Measurements from ENCODE around the gene SPRR5. TPM values are rescaled to one million over a fixed set of nuclear protein-coding genes. Genes with fewer than 3 reads are reported as not detected.

SPRR5 gene
- total RNA-seq, 1 donor from 2014 or later, result not detected

DNA sequence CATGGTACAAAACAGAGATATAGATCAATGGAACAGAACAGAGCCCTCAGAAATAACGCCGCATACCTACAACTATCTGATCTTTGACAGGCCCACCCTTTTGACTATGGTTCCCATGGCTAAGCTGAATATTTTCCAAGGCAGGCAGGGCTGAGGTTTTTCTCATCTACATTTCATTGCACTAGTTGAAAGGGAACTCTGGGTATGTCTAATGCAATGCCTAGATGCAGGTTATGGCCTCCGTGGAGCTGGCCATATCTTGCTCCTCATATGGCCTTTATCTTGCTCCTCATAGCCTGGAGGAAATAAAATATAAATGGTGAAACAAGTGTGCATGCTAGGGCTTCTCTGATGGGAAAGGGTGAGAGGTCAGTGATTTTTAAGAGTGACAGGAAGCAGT is 10.6 kb downstream of the SPRR5 start:
- Mint-ChIP-seq H3K4me3 (ENCODE audit: unreplicated experiment) (no peak overlapping the region), H3K27ac (ENCODE audit: unreplicated experiment) (no peak overlapping the region), H3K9me3 (ENCODE audit: low read depth) (no peaks in the 10 kb centered on the region), H3K4me1 (ENCODE audit: low read depth) (no peaks in the 10 kb centered on the region), H3K36me3 (ENCODE audit: low read depth) (no peaks in the 10 kb centered on the region), H3K27me3 (ENCODE audit: low read depth) (no peaks in the 10 kb centered on the region)
- no peak for DNase-seq (ENCODE audit: low spot score)
- TF ChIP-seq, protein P1, sequence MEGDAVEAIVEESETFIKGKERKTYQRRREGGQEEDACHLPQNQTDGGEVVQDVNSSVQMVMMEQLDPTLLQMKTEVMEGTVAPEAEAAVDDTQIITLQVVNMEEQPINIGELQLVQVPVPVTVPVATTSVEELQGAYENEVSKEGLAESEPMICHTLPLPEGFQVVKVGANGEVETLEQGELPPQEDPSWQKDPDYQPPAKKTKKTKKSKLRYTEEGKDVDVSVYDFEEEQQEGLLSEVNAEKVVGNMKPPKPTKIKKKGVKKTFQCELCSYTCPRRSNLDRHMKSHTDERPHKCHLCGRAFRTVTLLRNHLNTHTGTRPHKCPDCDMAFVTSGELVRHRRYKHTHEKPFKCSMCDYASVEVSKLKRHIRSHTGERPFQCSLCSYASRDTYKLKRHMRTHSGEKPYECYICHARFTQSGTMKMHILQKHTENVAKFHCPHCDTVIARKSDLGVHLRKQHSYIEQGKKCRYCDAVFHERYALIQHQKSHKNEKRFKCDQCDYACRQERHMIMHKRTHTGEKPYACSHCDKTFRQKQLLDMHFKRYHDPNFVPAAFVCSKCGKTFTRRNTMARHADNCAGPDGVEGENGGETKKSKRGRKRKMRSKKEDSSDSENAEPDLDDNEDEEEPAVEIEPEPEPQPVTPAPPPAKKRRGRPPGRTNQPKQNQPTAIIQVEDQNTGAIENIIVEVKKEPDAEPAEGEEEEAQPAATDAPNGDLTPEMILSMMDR (IDR thresholded peaks at IDR 0.05), result no peak

DNA sequence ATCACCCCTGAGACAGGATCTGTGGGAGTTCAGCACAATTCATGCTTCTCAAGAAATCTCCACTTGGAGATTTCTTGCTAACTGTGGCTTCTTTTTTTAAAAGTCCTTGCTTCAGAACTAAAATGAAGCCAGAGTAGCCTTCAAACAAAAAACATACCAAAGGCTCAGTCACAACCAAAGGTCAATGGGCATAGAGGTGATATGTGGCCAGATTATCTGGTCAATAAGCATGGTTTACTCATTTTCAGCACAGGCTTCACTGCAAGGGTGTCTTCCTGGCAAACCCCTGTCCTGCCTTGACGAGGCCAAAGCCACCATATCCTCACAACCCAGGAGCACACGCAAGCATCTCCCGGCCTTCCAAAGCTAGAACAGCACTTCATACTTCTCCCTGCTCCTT is 12.3 kb downstream of the SPRR5 start:
- no peaks in the 10 kb centered on the region for H3K36me3 Mint-ChIP-seq (ENCODE audit: low read depth)

DNA sequence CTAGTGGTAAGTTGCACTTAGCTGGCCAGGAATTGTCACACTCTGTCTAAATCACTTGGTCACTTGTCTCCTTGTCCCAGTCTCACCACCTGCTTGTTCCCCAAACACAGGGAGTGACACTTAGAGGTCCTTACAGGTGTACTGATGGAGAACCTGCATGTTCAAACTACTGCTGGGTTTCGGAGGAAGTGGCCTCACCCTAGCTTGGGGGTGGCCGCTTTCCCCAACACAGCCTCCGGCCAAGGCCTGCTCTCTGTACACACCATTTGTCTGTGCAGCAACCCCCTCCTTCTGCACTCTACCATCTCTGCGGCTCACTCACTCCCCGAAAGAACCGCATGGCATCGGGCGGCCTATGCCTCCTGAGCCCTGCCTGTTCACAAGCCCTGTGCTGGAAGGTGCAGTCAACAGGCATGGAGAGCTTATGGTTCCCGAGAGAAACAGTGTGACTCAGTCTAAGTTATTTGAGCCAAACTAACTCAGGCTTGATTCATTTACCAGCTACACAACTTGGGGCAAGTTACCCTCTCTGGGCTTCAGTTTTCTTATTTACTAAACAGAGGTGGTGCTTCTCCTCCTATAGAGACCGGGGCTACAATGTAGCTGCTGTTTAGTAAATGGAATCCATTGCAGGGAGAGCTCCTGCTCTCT is 12.9 kb downstream of the SPRR5 start:
- Mint-ChIP-seq H3K9me3 (ENCODE audit: low read depth) (no peaks in the 10 kb centered on the region), H3K4me1 (ENCODE audit: low read depth) (no peaks in the 10 kb centered on the region), H3K27me3 (ENCODE audit: low read depth) (no peaks in the 10 kb centered on the region), H3K27ac (ENCODE audit: unreplicated experiment) (no peak overlapping the region), H3K36me3 (ENCODE audit: low read depth) (no peaks in the 10 kb centered on the region), H3K4me3 (ENCODE audit: unreplicated experiment) (no peak overlapping the region)
- TF ChIP-seq, protein P1 (IDR thresholded peaks at IDR 0.05), result no peak
- no peak for DNase-seq (ENCODE audit: low spot score)

More for the DNA sequence above, 12.3 kb downstream of the SPRR5 start:
- Mint-ChIP-seq H3K27me3 (ENCODE audit: low read depth) (no peaks in the 10 kb centered on the region), H3K27ac (ENCODE audit: unreplicated experiment) (no peak overlapping the region), H3K4me1 (ENCODE audit: low read depth) (no peaks in the 10 kb centered on the region), H3K4me3 (ENCODE audit: unreplicated experiment) (no peak overlapping the region), H3K9me3 (ENCODE audit: low read depth) (no peaks in the 10 kb centered on the region)
- TF ChIP-seq, protein P1 (IDR thresholded peaks at IDR 0.05), result no peak
- no peak for DNase-seq (ENCODE audit: low spot score)

DNA sequence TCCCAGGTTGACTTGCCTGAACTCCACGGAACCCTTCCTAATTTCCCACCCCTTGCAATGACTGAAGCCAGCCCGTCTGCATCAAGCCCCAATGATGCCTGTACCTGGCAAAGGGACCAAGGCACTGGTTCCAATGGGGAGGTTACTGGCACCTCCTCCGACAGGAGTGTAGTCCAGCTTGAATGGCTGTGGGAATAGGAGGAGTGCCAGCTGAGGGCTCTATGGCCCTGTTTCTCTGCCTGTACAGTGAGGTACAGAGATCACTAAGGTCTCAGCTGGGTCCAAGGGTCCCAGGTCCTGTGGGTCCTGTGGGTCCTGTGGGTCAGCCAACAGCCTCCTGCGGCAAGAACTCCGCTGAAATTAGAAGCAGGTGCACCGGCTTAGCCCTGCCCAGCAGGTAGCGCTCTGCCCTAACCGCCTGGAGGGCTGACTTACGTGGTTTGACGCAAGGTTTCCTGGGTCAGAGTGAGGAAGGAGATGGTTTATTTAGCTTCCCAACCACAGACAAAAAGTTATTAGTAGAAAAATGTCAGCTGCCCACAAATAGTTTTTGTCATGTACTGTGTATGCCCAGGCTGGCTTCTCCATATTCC is 13.5 kb downstream of the SPRR5 start:
- Mint-ChIP-seq H3K4me1 (ENCODE audit: low read depth) (no peaks in the 10 kb centered on the region), H3K4me3 (ENCODE audit: unreplicated experiment) (no peak overlapping the region), H3K27ac (ENCODE audit: unreplicated experiment) (no peak overlapping the region), H3K9me3 (ENCODE audit: low read depth) (no peaks in the 10 kb centered on the region), H3K36me3 (ENCODE audit: low read depth) (no peaks in the 10 kb centered on the region), H3K27me3 (ENCODE audit: low read depth) (no peaks in the 10 kb centered on the region)
- TF ChIP-seq, protein P1 (IDR thresholded peaks at IDR 0.05), result no peak
- DNase-seq (ENCODE audit: low spot score), result no peak

DNA sequence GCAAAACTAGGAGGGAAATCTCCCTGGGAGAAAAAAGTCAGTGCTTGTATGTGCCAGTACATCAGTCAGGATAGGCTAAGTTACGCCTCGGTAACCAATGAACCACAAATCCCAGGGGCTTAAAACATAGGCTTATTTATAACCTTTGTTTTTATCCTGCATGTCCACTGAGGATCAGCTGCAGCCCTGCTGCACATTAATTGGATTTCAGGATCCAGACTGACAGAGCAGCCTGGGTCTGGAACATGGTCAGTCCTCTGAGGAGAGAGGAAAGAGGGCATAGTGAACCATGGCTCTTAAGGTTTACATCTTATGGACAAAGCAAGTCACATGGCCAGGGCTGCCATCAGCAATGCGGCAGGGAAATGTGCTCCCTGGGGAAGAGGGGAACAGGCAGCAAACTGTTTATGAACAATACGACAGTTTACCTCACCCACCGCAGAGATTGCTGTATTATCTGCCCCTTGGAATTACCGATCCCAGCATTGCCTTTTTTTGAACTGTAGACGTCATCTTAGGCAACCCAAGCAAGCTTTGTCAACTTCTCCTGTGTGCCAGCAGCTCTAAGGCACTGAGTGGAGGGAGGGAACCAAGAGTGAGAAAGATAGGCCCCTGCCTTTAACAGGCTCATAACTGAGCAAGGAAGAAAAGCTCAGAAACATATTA is 14.4 kb downstream of the SPRR5 start:
- DNase-seq (ENCODE audit: low spot score), result no peak
- Mint-ChIP-seq H3K4me3 (ENCODE audit: unreplicated experiment) (no peak overlapping the region), H3K9me3 (ENCODE audit: low read depth) (no peaks in the 10 kb centered on the region), H3K27ac (ENCODE audit: unreplicated experiment) (no peak overlapping the region), H3K36me3 (ENCODE audit: low read depth) (no peaks in the 10 kb centered on the region), H3K4me1 (ENCODE audit: low read depth) (no peaks in the 10 kb centered on the region), H3K27me3 (ENCODE audit: low read depth) (no peaks in the 10 kb centered on the region)
- TF ChIP-seq, protein P1 (IDR thresholded peaks at IDR 0.05), result no peak
